ENCODE results near the gene PICK1.

- TF ChIP-seq CTCF (conservative IDR thresholded peaks at IDR 0.05 in 1 of 2, IDR thresholded peaks at IDR 0.05 in 1 of 2; ENCODE audit: extremely low read depth in 1 of 2, insufficient read depth in 1 of 2, low read depth in 1 of 2, low read length in 2 of 2) (no peak), EZH2 (IDR thresholded peaks at IDR 0.05; ENCODE audit: borderline replicate concordance, low read length) (no peak)
Measured at GRCh38 chr22:38103641-38104040, 46.4 kb downstream of the PICK1 start.

Data from mammary epithelial cell (primary cell).